ENCODE measurements around the gene RAPGEF3. TPM values are rescaled to one million over a fixed set of nuclear protein-coding genes. Genes with fewer than 3 reads are reported as not detected.

Gene RAPGEF3
- total RNA-seq, 2 donors from 2014 or later = 11.4 to 19.6 TPM

DNA sequence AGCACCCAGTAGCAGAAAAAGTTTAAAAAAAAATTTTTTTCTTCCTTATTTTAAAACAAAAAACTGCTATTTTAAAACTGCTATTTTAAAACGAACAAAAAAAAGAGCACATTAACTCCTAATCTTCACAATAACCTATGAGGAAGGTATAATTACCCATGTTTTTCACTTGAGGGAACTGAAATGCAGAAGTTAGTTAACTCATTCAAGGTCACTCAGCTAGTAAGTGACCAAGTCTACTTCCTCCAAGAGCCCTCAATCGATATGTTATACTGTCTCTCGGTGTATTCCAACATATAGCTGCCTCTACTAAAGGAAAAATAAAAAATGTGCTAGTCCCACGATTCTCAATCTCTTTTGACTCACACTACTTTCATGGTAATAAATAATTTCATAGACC, 60.6 kb downstream of the RAPGEF3 start:
- H3K4me1 Mint-ChIP-seq = no peaks in the 10 kb centered on the region
- no peaks in the 10 kb centered on the region for H3K27me3 Mint-ChIP-seq (ENCODE audit: insufficient read depth)
- no peak overlapping the region for H3K27ac Mint-ChIP-seq
- no peaks in the 10 kb centered on the region for H3K9me3 Mint-ChIP-seq
- Histone ChIP-seq H3K4me1 (ENCODE audit: control insufficient read depth, insufficient read depth, low read length) (no peaks in the 10 kb centered on the region), H3K9me3 (ENCODE audit: control insufficient read depth, low read length) (no peaks in the 10 kb centered on the region), H3K36me3 (ENCODE audit: control insufficient read depth, insufficient read depth, low read length) (peaks cover 81% of the 10 kb centered on the region), H3K27me3 (ENCODE audit: control insufficient read depth, insufficient read depth, low read length, poor library complexity, severe bottlenecking) (no peaks in the 10 kb centered on the region), H3K4me3 (ENCODE audit: low read length) (no peak overlapping the region), H3K9ac (ENCODE audit: extremely low read depth, low read length, poor library complexity, severe bottlenecking) (no peak overlapping the region), H3K27ac (ENCODE audit: low read depth, low read length) (no peak overlapping the region)
- TF ChIP-seq, protein P1, sequence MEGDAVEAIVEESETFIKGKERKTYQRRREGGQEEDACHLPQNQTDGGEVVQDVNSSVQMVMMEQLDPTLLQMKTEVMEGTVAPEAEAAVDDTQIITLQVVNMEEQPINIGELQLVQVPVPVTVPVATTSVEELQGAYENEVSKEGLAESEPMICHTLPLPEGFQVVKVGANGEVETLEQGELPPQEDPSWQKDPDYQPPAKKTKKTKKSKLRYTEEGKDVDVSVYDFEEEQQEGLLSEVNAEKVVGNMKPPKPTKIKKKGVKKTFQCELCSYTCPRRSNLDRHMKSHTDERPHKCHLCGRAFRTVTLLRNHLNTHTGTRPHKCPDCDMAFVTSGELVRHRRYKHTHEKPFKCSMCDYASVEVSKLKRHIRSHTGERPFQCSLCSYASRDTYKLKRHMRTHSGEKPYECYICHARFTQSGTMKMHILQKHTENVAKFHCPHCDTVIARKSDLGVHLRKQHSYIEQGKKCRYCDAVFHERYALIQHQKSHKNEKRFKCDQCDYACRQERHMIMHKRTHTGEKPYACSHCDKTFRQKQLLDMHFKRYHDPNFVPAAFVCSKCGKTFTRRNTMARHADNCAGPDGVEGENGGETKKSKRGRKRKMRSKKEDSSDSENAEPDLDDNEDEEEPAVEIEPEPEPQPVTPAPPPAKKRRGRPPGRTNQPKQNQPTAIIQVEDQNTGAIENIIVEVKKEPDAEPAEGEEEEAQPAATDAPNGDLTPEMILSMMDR (conservative IDR thresholded peaks at IDR 0.05) = no peak
- H3K4me3 Mint-ChIP-seq = no peak overlapping the region
- WGBS, 2 experiments (ENCODE audit: insufficient coverage in 1 of 2, insufficient read length in 1 of 2) = 95 to 100% methylated on average over 3 to 4 of the region's 4 CpGs
- no peak for DNase-seq
- peaks cover 52% of the 10 kb centered on the region for H3K36me3 Mint-ChIP-seq (ENCODE audit: low read depth)

DNA sequence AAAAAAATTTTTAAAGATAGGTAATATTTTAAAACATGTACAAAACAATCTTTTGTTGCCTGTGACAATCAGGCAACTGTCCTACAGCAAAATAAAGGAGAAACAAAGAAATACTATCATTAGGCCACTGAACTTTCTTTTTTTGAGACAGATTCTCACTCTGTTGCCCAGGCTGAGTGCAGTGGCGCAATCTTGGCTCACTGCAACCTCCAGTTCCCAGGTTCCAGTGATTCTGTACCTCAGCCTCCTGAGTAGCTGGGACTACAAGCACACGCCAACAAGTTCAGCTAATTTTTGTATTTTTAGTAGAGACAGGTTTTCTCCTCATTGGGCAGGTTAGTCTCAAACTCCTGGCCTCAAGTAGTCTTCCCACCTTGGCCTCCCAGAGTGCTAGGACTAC, 69.5 kb downstream of the RAPGEF3 start:
- Mint-ChIP-seq H3K4me1 (no peaks in the 10 kb centered on the region), H3K27ac (no peak overlapping the region), H3K36me3 (ENCODE audit: low read depth) (peaks cover 37% of the 10 kb centered on the region), H3K4me3 (no peak overlapping the region), H3K27me3 (ENCODE audit: insufficient read depth) (no peaks in the 10 kb centered on the region), H3K9me3 (no peaks in the 10 kb centered on the region)
- Histone ChIP-seq H3K9me3 (ENCODE audit: control insufficient read depth, low read length) (peaks cover 8% of the 10 kb centered on the region), H3K4me3 (ENCODE audit: low read length) (no peak overlapping the region), H3K27me3 (ENCODE audit: control insufficient read depth, insufficient read depth, low read length, poor library complexity, severe bottlenecking) (no peaks in the 10 kb centered on the region), H3K9ac (ENCODE audit: extremely low read depth, low read length, poor library complexity, severe bottlenecking) (no peak overlapping the region), H3K36me3 (ENCODE audit: control insufficient read depth, insufficient read depth, low read length) (peaks cover 73% of the 10 kb centered on the region), H3K4me1 (ENCODE audit: control insufficient read depth, insufficient read depth, low read length) (no peaks in the 10 kb centered on the region), H3K27ac (ENCODE audit: low read depth, low read length) (no peak overlapping the region)
- TF ChIP-seq, protein P1 (conservative IDR thresholded peaks at IDR 0.05) = no peak
- DNase-seq = no peak
- WGBS, 2 experiments (ENCODE audit: insufficient coverage in 1 of 2, insufficient read length in 1 of 2) = 86 to 97% methylated on average over 1 to 2 of the region's 2 CpGs

DNA sequence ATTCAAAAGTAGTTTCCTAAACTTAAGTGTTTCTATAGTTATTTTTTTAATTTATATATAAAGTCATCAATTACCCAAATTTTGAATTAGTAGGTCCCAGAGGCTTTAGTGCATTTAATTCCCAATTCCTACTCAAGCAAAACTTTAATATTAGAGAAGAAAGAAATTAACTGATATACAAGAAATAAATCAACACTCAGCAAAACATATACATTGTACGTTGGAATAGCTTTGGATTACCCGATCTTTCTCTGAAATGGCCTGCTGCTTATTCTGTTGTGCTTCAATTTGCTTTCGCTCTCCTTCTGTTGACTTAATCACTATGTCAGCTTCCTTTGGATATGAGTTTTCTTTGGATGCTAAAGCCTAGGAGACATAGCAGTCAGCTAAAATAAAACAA, 71.0 kb downstream of the RAPGEF3 start:
- no peaks in the 10 kb centered on the region for H3K4me1 ChIP-seq (ENCODE audit: control insufficient read depth, insufficient read depth, low read length)
- Mint-ChIP-seq H3K27ac (no peak overlapping the region), H3K27me3 (ENCODE audit: insufficient read depth) (no peaks in the 10 kb centered on the region), H3K4me3 (no peak overlapping the region), H3K4me1 (no peaks in the 10 kb centered on the region), H3K36me3 (ENCODE audit: low read depth) (peaks cover 30% of the 10 kb centered on the region), H3K9me3 (no peaks in the 10 kb centered on the region)
- H3K27me3 ChIP-seq (ENCODE audit: control insufficient read depth, insufficient read depth, low read length, poor library complexity, severe bottlenecking) = no peaks in the 10 kb centered on the region
- H3K9ac ChIP-seq (ENCODE audit: extremely low read depth, low read length, poor library complexity, severe bottlenecking) = no peak overlapping the region
- peaks cover 73% of the 10 kb centered on the region for H3K36me3 ChIP-seq (ENCODE audit: control insufficient read depth, insufficient read depth, low read length)
- no peak overlapping the region for H3K4me3 ChIP-seq (ENCODE audit: low read length)
- no peak for DNase-seq
- TF ChIP-seq, protein P1 (conservative IDR thresholded peaks at IDR 0.05) = no peak
- 83 to 89% methylated on average over 2 to 3 of the region's 3 CpGs for WGBS, 2 experiments (ENCODE audit: insufficient coverage in 1 of 2, insufficient read length in 1 of 2)
- H3K27ac ChIP-seq (ENCODE audit: low read depth, low read length) = no peak overlapping the region
- H3K9me3 ChIP-seq (ENCODE audit: control insufficient read depth, low read length) = peaks cover 7% of the 10 kb centered on the region

All from endodermal cell (in vitro differentiated cells).